HG03457 (cell line): ENCODE data around the gene ACSS1.
"Not testable (repeated sequence)": the region's sequence is repeated elsewhere in the genome, so short reads cannot be mapped to it uniquely, and the experiment has no call there.

ENCODE experiments used
- ATAC-seq: cut with Tn5 transposase; IDR thresholded peaks from one replicate; pipeline ENCODE4 v1.9.1; 2021; ENCODE audit warnings: moderate number of reproducible peaks; ENCODE audit not compliant: unreplicated experiment

The ACSS1 gene

DNA sequence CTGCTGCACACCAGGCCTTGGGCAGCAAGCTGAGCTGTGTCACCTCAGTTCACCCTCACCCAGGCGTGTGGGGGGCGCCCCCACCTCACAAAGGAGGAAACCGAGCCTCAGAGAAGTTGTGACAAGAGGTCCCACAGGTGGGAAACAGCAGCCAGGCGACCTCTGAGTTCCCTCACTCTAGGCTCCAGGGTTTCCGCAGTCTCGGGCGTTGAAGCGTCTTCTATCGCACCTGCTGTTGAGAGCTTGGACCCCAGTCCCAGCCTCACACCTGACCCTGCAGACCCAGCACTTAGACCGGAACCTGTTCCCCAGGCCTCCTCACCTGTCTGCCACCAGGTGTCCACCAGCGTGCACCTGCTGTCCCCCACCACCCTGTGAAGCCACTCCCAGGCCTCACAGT is 43.1 kb downstream of the ACSS1 start:
- ATAC-seq: no peak

DNA sequence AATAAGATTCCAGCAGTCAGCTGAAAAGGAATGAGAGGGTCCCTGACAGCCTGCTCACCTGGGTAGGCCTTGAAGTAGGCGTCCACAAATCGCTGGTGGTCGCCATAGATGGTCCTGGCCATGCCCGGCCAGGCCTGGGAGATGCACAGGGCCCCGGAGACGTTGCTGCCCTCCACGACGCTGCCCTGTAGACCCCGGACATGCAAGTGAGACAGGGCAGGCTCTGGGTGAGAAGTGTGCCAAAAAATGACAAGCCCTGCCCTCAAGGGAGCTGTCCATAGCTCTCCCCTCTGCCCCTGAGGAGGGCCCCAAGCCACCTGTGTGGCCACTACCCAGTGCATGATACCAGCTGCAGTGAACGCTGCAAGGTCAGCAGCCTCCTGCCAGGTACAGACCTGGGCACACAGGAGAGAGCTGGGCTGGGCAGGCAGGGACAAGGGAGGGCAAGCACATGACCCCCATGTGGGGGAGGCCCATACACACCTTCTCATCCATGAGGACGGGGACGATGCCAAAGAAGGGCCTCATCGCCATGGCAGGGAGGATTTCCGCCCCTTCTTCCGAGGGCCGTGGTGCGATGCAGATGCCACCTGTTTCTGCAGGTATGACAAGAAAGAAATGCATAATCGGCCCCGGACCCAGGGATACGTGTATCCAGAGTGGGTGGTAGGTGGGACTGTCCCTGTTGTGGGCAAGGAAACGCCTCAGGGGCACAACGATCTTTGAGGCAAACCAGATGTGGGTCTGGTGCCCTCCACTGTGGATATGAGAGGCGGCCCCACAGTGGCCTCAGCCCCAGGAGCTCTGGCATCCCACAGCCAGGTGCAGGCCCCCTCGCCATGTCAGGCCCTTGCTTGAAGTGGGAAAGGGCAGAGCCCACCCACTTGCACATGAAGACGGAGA is 44.2 kb downstream of the ACSS1 start:
- no peak for ATAC-seq

DNA sequence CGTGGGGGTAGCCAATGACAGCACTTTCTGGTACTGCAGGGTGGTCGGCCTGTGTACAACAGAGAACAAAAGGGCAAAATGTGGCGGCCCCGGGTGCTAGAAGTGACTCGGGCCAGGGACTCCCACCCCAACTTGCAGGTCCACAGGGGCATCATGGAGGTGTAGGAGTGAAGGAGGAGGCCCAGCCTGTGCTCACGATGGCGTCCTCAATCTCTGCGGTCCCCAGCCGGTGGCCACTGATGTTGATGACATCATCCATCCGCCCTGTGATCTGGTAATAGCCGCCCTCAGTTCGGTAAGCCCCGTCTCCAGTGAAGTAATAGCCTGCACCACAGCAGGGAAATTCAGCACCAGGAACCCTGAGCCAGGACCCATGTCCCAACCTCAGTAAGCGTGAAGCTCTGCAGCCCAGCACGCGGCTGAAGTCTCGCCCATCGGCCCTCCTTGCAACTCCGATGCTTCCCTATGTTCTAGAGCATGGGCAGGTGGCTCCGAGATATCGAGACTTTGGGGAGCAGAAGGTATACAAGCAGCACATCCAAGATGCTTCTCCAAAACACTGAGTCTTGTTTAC is 45.2 kb downstream of the ACSS1 start:
- no peak for ATAC-seq

- no peak for ATAC-seq
Measured at GRCh38 chr20:25011831-25012241, 46.1 kb downstream of the ACSS1 start.

DNA sequence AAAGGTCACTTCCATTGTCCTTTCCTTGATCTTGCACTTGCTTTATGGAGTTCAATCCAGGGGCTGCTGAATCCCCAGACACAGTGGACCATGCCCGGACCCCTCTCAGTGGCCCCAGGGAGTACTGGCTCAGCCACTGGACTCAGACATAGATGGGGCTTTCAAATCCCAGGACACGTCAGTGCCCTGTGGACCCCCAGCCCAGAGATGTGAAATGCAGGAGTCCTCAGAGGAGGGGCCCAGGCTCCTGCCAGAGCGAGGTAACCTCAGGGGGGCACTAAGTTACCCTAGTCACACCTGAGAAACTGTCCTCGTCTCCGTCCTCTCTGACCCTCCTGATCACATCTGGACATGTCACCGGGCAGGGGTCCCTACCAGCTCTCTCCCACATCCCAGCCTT is 46.7 kb downstream of the ACSS1 start:
- no peak for ATAC-seq

DNA sequence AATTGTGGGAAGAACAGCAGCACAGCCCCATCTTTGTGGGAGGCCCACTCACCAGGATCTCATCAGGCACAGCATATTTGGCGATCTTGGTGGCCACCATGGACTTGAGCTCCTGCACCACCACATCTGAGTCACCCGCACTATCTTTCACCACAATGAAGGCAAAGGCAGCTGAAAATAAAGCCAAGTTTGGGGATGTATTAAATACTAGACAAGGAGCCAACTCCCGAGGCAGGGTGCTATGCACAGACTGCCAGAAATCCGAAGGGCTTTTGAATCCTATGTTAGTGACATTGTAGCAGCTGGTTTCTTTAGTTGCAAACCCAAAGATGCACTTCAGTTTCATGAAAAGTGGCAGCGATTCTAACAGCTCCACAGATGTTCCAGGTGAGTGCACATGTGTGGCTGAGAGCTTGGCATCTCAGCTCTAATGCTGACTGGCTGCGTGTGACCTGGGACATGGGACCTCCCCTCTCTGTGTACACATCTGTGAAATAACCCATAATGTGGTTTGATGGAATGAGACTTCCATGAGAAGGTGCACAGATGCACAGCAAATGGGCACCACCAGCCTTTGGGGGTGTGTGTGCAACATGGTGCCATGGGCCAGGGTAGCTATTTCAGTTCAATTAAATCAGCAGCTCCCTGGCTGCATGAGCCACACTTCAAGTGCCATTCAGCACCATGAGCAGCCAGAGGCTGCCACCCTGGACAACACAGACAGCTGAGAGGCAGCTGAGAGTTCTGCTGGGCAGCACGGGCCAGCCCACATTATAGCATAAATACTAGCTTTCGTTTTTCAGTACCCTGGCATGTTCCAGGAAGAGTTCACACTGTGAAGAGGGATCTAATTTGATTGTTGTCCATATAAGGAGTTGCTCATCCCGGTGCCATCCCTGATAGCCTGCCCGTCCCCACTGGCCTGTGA is 48.5 kb downstream of the ACSS1 start:
- no peak for ATAC-seq

- no peak for ATAC-seq
Measured at GRCh38 chr20:25008388-25009217, 49.3 kb downstream of the ACSS1 start.

DNA sequence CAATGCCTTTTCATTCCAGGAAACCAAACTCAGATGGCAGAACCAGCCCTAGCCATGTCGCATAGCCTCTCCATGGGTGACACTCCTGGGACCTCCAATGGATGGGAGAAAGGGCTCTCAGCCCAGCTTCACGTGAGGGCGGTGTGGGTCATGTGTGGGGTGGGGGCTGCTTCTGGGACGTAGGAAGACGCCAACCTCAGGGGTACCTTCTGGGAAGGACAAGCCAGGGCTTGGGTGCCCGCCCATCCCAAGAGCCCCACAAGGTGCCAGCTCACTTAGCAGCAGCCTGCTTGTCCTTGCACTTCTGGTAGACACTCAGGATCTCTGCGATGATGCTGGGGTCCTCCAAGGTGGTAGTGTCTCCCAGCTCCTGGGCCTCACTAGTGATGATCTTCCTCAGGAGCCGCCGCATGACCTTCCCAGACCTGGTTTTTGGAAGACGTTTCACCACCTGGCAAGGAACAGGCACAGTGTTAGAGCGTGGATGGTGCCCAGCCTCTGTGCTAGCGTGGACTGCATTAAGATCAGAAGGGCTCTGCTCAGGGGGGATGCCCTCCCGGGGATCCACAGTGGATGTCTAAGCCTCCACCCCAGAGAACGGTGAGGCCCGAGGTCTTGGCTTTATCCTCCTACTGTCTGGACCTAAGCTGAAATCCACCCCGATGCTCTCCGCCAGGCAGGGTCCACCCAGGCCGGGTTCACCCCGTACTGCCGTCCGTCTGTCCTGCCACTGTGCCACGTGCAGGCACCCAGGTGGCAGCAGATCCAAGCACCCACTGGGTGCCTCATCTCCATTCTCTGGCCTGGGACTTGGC is 50.2 kb downstream of the ACSS1 start:
- ATAC-seq: no peak

DNA sequence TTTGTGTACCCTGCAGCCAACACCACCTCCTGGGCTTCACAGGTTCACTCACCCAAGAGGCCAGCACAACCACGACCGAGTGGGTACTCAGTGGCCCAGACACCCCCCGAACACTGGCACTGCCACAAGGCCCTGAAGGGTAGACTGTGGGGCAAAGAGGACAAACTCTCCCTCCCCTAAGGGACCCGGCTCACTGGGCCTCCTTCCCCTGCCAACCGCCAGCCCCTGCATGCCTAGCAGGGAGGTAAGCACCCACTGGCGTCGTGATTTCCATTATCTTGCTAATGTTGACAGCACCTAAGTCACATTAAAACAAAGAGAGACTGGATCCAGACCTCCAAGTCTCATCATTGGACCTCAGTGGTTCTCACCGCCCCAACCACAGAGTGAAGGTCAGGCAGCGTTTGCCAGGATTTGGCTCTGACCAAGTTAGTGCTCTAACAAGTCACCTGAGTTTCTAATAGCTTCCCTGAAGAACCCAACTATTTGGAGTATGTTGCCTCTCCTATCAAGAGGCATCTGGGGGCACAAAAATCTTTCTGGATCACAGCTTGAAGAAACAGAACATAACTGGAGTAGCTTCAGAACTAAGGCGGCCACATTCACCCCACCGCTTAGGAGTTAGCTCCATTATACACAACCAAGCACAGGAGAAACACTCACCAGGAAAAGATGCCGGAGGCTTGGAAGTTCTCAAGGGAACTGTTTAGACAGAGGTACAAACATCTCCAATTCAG is 51.3 kb downstream of the ACSS1 start:
- ATAC-seq: no peak

- no peak for ATAC-seq
Measured at GRCh38 chr20:25005661-25006060, 52.3 kb downstream of the ACSS1 start.

GRCh38 chr20:25005220-25005619 is 52.7 kb downstream of the ACSS1 start:
- ATAC-seq: no peak

DNA sequence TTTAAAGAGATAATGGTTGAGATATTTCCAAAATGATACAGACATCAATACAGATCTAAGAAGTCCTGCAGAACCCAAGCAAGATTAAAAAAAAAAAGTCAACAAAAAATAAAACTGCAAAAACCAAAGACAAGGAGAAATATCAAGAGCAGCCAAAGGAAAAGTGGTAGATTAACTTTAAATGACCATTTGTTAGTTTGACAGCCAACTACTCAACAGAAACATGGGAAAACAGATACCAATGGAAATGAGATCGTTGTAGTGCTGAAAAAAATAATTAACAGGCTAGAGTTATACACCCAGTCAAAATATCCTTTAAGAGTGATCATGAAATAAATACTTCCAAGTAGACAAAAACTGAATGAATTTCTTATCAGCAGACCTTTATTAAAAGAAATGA is 54.9 kb downstream of the ACSS1 start:
- ATAC-seq: no peak

GRCh38 chr20:25001323-25001722 is 56.6 kb downstream of the ACSS1 start:
- not testable (repeated sequence) for ATAC-seq

DNA sequence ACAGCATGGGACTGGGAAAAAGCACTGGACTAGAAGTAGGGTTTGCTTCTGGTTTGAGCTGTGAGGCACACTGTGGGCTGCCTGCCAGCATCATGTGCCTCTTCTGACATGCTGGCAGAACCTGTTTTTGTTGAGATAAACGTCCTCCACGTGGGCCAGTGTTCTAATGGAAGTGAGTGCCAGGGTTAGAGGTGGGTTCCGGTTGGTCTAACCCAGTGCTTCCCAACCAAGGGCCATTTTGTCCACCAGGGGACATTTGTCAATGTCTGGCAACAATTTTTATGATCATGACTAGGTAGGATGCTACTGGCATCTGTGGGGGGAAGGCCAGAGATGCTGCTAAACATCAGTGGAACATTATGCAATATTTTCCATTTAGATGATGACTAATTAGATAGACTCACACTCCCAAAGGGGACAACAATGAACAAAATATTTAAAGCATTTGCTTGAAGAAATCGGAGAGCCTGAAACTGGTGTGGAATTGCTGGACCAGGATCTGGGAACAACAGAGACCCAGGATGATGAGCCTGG is 57.6 kb downstream of the ACSS1 start:
- no peak for ATAC-seq

DNA sequence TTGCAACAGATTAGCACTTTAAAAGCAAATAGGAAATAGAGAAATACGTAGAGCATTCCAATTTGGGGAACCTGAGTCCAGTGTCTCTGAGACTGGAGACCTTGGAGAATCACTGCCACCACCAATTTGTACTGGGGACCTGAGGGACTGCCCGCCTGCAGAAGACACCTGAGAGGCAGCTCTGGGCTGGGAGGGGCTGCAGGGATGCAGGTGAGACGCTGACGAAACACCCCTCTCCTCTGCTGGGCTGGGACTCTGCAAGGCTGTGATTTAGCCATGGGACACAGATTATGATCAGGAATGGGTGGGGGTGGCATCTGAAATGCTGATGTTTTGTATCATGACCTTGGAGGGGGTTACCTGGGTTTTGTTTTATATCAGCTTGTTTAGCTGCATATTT is 58.4 kb downstream of the ACSS1 start:
- ATAC-seq: no peak

GRCh38 chr20:24998631-24999445 is 59.1 kb downstream of the ACSS1 start:
- ATAC-seq: no peak

GRCh38 chr20:24998121-24998520 is 59.8 kb downstream of the ACSS1 start:
- no peak for ATAC-seq
